Neural cell (in vitro differentiated cells): ENCODE results near the gene SH3YL1. TPM values are rescaled to one million over a fixed set of nuclear protein-coding genes. Genes with fewer than 3 reads are reported as not detected.

Experiments
- H2AFZ ChIP-seq: fragments of 200-600, 300-800 bp; sonication (generic), shearing (Covaris generic); 2 replicates; pipeline ENCODE4 v1.6.0; 2014; ENCODE audit warnings: low read depth, mild to moderate bottlenecking, antibody characterized with exemption, low read length, moderate library complexity
- H3F3A ChIP-seq: fragments of 200-600 bp; shearing (Covaris generic); 2 replicates; pipeline ENCODE4 v1.6.1; 2016; ENCODE audit warnings: mild to moderate bottlenecking, moderate library complexity, mixed read lengths, antibody characterized with exemption, low read length; ENCODE audit not compliant: insufficient read depth, poor library complexity, severe bottlenecking
- H3K27ac ChIP-seq: fragments of 200-600, 300-800 bp; sonication (generic), shearing (Covaris generic); 2 replicates; pipeline ENCODE4 v1.5.1; 2014; ENCODE audit warnings: mild to moderate bottlenecking, low read length, moderate library complexity
- H3K27me3 ChIP-seq: fragments of 300-800, 200-600 bp; sonication (generic), shearing (Covaris generic); 2 replicates; pipeline ENCODE4 v1.6.0; 2014; ENCODE audit warnings: mild to moderate bottlenecking, low read depth, low read length, moderate library complexity; ENCODE audit not compliant: insufficient read depth
- H3K36me3 ChIP-seq: fragments of 300-800, 200-600 bp; sonication (generic), shearing (Covaris generic); 2 replicates; pipeline ENCODE4 v1.5.1; 2014; ENCODE audit warnings: mild to moderate bottlenecking, antibody characterized with exemption, low read length, moderate library complexity; ENCODE audit not compliant: insufficient read depth
- H3K4me2 ChIP-seq: fragments of 300-800, 200-600 bp; sonication (generic), shearing (Covaris generic); 2 replicates; pipeline ENCODE4 v1.6.0; 2014; ENCODE audit warnings: mild to moderate bottlenecking, low read length
- H3K4me3 ChIP-seq: fragments of 300-800, 200-600 bp; sonication (generic), shearing (Covaris generic); 2 replicates; pipeline ENCODE4 v1.5.1; 2014; ENCODE audit warnings: mild to moderate bottlenecking, low read length, moderate library complexity
- H3K79me2 ChIP-seq: fragments of 200-600 bp; shearing (Covaris generic); replicated peaks from 2 replicates; pipeline ENCODE4 v1.6.0; 2014; ENCODE audit warnings: mild to moderate bottlenecking, low read length, moderate library complexity; ENCODE audit not compliant: insufficient read depth
- H3K9ac ChIP-seq: fragments of 300-800, 200-600 bp; sonication (generic), shearing (Covaris generic); 2 replicates; pipeline ENCODE4 v1.6.1; 2016; ENCODE audit warnings: mild to moderate bottlenecking, low read length, mixed read lengths
- H3K9me2 ChIP-seq: fragments of 200-600 bp; shearing (Covaris generic); 2 replicates; pipeline ENCODE4 v1.6.1; 2016; ENCODE audit warnings: mild to moderate bottlenecking, low read length, mixed read lengths; ENCODE audit not compliant: insufficient read depth
- H3K9me3 ChIP-seq: fragments of 200-600, 300-800 bp; sonication (generic), shearing (Covaris generic); 2 replicates; pipeline ENCODE4 v1.6.1; 2016; ENCODE audit warnings: mild to moderate bottlenecking, mixed run types, low read length, moderate library complexity, mixed read lengths
- H4K20me1 ChIP-seq: fragments of 200-600 bp; shearing (Covaris generic); 2 replicates; pipeline ENCODE4 v1.6.1; 2016; ENCODE audit warnings: mild to moderate bottlenecking, mixed run types; ENCODE audit not compliant: insufficient read depth
- EP300 ChIP-seq: fragments of 450-650 bp; conservative IDR thresholded peaks from 2 replicates; pipeline ENCODE4 v1.6.1; 2014; ENCODE audit warnings: antibody characterized with exemption, mild to moderate bottlenecking, moderate library complexity; ENCODE audit not compliant: poor library complexity, severe bottlenecking
- EZH2 ChIP-seq: fragments of 200-600, 300-800 bp; shearing (Covaris generic), sonication (generic); IDR thresholded peaks from 2 replicates; pipeline ENCODE4 v1.6.1; 2014; ENCODE audit warnings: antibody characterized with exemption, low read length, borderline replicate concordance, mild to moderate bottlenecking; ENCODE audit not compliant: insufficient read depth, poor library complexity, severe bottlenecking
- MXI1 ChIP-seq: fragments of 450-650 bp; conservative IDR thresholded peaks from 2 replicates; pipeline ENCODE4 v1.6.1; 2014; ENCODE audit warnings: antibody characterized with exemption, mild to moderate bottlenecking; ENCODE audit not compliant: poor library complexity, severe bottlenecking
- POLR2AphosphoS5 ChIP-seq: IDR thresholded peaks from 2 replicates; pipeline ENCODE4 v1.6.1; 2012
- RAD21 ChIP-seq: fragments of 450-650 bp; conservative IDR thresholded peaks from 2 replicates; pipeline ENCODE4 v1.6.1; 2014; ENCODE audit warnings: antibody characterized with exemption, mild to moderate bottlenecking, moderate library complexity
- SMC3 ChIP-seq: fragments of 450-650 bp; conservative IDR thresholded peaks from 2 replicates; pipeline ENCODE4 v1.6.1; 2014; ENCODE audit warnings: antibody characterized with exemption, mild to moderate bottlenecking, moderate library complexity; ENCODE audit not compliant: poor library complexity
- TAF1 ChIP-seq: IDR thresholded peaks from 2 replicates; pipeline ENCODE4 v1.6.1; 2012; ENCODE audit warnings: low read depth
- polyA plus RNA-seq: library from polyadenylated mRNA; depleted of rRNA; stranded (reverse); fragments of >200 nt; gene quantifications from 2 replicates; pipeline ENCODE4 v1.2.3, GENCODE V29; 2014
- TF ChIP-seq, protein P1 (sequence below): IDR thresholded peaks from 2 replicates; pipeline ENCODE4 v1.6.1; 2012; ENCODE audit warnings: borderline replicate concordance
- TF ChIP-seq, protein P2 (sequence below): fragments of 450-650 bp; IDR thresholded peaks from 2 replicates; pipeline ENCODE4 v1.5.1; 2014; ENCODE audit warnings: antibody characterized with exemption, mild to moderate bottlenecking, moderate library complexity; ENCODE audit not compliant: poor library complexity, severe bottlenecking

Gene SH3YL1
- polyA plus RNA-seq, 1 donor from 2014 or later = 70.6 TPM

GRCh38 chr2:270861-271260, 7.0 kb upstream of the SH3YL1 start:
- Histone ChIP-seq H3K27ac (no peak overlapping the region), H3F3A (no peaks in the 10 kb centered on the region), H3K4me3 (no peak overlapping the region), H3K36me3 (no peaks in the 10 kb centered on the region), H3K9me3 (no peaks in the 10 kb centered on the region), H3K9ac (no peak overlapping the region), H3K9me2 (no peaks in the 10 kb centered on the region), H4K20me1 (peaks cover 3% of the 10 kb centered on the region), H3K4me2 (no peak overlapping the region), H2AFZ (no peak overlapping the region), H3K79me2 (peaks cover 71% of the 10 kb centered on the region), H3K27me3 (no peaks in the 10 kb centered on the region)
- TF ChIP-seq EZH2 (no peak), POLR2AphosphoS5 (no peak), SMC3 (no peak), MXI1 (no peak), TAF1 (no peak)
- TF ChIP-seq, protein P1, sequence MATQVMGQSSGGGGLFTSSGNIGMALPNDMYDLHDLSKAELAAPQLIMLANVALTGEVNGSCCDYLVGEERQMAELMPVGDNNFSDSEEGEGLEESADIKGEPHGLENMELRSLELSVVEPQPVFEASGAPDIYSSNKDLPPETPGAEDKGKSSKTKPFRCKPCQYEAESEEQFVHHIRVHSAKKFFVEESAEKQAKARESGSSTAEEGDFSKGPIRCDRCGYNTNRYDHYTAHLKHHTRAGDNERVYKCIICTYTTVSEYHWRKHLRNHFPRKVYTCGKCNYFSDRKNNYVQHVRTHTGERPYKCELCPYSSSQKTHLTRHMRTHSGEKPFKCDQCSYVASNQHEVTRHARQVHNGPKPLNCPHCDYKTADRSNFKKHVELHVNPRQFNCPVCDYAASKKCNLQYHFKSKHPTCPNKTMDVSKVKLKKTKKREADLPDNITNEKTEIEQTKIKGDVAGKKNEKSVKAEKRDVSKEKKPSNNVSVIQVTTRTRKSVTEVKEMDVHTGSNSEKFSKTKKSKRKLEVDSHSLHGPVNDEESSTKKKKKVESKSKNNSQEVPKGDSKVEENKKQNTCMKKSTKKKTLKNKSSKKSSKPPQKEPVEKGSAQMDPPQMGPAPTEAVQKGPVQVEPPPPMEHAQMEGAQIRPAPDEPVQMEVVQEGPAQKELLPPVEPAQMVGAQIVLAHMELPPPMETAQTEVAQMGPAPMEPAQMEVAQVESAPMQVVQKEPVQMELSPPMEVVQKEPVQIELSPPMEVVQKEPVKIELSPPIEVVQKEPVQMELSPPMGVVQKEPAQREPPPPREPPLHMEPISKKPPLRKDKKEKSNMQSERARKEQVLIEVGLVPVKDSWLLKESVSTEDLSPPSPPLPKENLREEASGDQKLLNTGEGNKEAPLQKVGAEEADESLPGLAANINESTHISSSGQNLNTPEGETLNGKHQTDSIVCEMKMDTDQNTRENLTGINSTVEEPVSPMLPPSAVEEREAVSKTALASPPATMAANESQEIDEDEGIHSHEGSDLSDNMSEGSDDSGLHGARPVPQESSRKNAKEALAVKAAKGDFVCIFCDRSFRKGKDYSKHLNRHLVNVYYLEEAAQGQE = no peak

- H3K27ac ChIP-seq = no peak overlapping the region
Measured at GRCh38 chr2:269356-270030, 5.7 kb upstream of the SH3YL1 start.

DNA sequence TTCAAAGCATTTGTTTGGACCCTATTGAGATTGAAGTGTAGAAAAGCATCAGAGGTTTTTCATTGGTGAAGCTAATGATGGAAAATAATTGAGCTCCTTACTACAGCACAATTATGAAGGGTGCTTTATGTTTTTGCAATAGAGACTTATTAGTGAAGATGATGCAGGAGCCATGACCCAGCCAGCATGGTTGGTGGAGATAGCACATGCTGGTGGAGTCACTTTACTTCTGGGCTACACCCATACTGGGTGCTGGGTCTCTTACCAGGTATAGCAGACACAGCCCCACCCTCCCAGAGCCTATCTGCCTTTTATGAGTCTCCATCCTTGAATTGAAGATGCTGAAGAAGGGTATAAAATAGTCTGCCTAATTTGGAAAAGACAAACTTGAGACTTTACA, 4.5 kb upstream of the SH3YL1 start:
- Histone ChIP-seq H2AFZ (no peak overlapping the region), H4K20me1 (peaks cover 3% of the 10 kb centered on the region), H3K4me3 (no peak overlapping the region), H3K36me3 (no peaks in the 10 kb centered on the region), H3K27ac (no peak overlapping the region), H3F3A (no peaks in the 10 kb centered on the region), H3K27me3 (no peaks in the 10 kb centered on the region), H3K4me2 (no peak overlapping the region), H3K9ac (no peak overlapping the region), H3K9me2 (no peaks in the 10 kb centered on the region), H3K79me2 (peaks cover 77% of the 10 kb centered on the region), H3K9me3 (no peaks in the 10 kb centered on the region)
- TF ChIP-seq, protein P1 = no peak
- TF ChIP-seq EP300 (no peak), EZH2 (no peak), TAF1 (no peak), MXI1 (no peak), POLR2AphosphoS5 (no peak), SMC3 (no peak), RAD21 (no peak)
- TF ChIP-seq, protein P2, sequence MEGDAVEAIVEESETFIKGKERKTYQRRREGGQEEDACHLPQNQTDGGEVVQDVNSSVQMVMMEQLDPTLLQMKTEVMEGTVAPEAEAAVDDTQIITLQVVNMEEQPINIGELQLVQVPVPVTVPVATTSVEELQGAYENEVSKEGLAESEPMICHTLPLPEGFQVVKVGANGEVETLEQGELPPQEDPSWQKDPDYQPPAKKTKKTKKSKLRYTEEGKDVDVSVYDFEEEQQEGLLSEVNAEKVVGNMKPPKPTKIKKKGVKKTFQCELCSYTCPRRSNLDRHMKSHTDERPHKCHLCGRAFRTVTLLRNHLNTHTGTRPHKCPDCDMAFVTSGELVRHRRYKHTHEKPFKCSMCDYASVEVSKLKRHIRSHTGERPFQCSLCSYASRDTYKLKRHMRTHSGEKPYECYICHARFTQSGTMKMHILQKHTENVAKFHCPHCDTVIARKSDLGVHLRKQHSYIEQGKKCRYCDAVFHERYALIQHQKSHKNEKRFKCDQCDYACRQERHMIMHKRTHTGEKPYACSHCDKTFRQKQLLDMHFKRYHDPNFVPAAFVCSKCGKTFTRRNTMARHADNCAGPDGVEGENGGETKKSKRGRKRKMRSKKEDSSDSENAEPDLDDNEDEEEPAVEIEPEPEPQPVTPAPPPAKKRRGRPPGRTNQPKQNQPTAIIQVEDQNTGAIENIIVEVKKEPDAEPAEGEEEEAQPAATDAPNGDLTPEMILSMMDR = no peak

More at GRCh38 chr2:269356-270030, 5.7 kb upstream of the SH3YL1 start:
- Histone ChIP-seq H3K27me3 (no peaks in the 10 kb centered on the region), H3K9ac (no peak overlapping the region), H4K20me1 (peaks cover 3% of the 10 kb centered on the region), H3K9me3 (no peaks in the 10 kb centered on the region), H3K4me3 (no peak overlapping the region), H3K4me2 (no peak overlapping the region), H3K9me2 (no peaks in the 10 kb centered on the region), H3K36me3 (no peaks in the 10 kb centered on the region), H3F3A (no peaks in the 10 kb centered on the region), H2AFZ (no peak overlapping the region), H3K79me2 (peaks cover 81% of the 10 kb centered on the region)
- TF ChIP-seq RAD21 = no peak
